Type B pancreatic cell (in vitro differentiated cells): Measurements from ENCODE around the gene TMEM11. TPM values are rescaled to one million over a fixed set of nuclear protein-coding genes. Genes with fewer than 3 reads are reported as not detected.

Experiments
- DNase-seq: peaks from one replicate; pipeline ENCODE4 v3.0.0; 2021; ENCODE audit warnings: mixed read lengths; ENCODE audit not compliant: unreplicated experiment; ENCODE audit errors: extremely low spot score
- H3K27ac Mint-ChIP-seq: 2 replicates; pipeline ENCODE4 v1.8.0; 2021; ENCODE audit warnings: mild to moderate bottlenecking, mixed read lengths
- H3K27me3 Mint-ChIP-seq: 2 replicates; pipeline ENCODE4 v1.8.0; 2021; ENCODE audit warnings: mixed read lengths
- H3K36me3 Mint-ChIP-seq: 2 replicates; pipeline ENCODE4 v1.8.0; 2021; ENCODE audit warnings: mixed read lengths
- H3K4me1 Mint-ChIP-seq: one replicate; pipeline ENCODE4 v1.8.0; 2021; ENCODE audit warnings: mixed read lengths; ENCODE audit not compliant: unreplicated experiment
- H3K4me3 Mint-ChIP-seq: 2 replicates; pipeline ENCODE4 v1.8.0; 2021; ENCODE audit warnings: mild to moderate bottlenecking, mixed read lengths
- H3K9me3 Mint-ChIP-seq: 2 replicates; pipeline ENCODE4 v1.8.0; 2021; ENCODE audit warnings: mixed read lengths
- total RNA-seq: library from RNA; stranded (reverse); gene quantifications from 2 replicates; pipeline ENCODE4 v1.2.1, GENCODE V29; 2021; ENCODE audit warnings: low replicate concordance
- TF ChIP-seq, protein P1 (sequence below): fragments of 200-600 bp; sonication (generic); conservative IDR thresholded peaks from 2 replicates; pipeline ENCODE4 v1.5.0; 2021; ENCODE audit warnings: antibody characterized with exemption, mild to moderate bottlenecking

The TMEM11 gene
- total RNA-seq, 1 donor from 2014 or later: 28.4 TPM

GRCh38 chr17:21252796-21253645, 39.1 kb upstream of the TMEM11 start, which contains the start of gene NATD1:
TSS of gene NATD1 (minus strand) at chr17:21253410. CDS start at chr17:21253264, 146 bp downstream.
- Mint-ChIP-seq H3K9me3 (no peaks in the 10 kb centered on the region), H3K27ac (peak within 1 kb of the TSS; percentile 75), H3K36me3 (no peaks in the 10 kb centered on the region), H3K27me3 (no peaks in the 10 kb centered on the region), H3K4me3 (peak within 1 kb of the TSS; percentile 86), H3K4me1 (peaks cover 9% of the 10 kb centered on the region)
- TF ChIP-seq, protein P1, sequence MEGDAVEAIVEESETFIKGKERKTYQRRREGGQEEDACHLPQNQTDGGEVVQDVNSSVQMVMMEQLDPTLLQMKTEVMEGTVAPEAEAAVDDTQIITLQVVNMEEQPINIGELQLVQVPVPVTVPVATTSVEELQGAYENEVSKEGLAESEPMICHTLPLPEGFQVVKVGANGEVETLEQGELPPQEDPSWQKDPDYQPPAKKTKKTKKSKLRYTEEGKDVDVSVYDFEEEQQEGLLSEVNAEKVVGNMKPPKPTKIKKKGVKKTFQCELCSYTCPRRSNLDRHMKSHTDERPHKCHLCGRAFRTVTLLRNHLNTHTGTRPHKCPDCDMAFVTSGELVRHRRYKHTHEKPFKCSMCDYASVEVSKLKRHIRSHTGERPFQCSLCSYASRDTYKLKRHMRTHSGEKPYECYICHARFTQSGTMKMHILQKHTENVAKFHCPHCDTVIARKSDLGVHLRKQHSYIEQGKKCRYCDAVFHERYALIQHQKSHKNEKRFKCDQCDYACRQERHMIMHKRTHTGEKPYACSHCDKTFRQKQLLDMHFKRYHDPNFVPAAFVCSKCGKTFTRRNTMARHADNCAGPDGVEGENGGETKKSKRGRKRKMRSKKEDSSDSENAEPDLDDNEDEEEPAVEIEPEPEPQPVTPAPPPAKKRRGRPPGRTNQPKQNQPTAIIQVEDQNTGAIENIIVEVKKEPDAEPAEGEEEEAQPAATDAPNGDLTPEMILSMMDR: no peak
- DNase-seq: peak; percentile 78

DNA sequence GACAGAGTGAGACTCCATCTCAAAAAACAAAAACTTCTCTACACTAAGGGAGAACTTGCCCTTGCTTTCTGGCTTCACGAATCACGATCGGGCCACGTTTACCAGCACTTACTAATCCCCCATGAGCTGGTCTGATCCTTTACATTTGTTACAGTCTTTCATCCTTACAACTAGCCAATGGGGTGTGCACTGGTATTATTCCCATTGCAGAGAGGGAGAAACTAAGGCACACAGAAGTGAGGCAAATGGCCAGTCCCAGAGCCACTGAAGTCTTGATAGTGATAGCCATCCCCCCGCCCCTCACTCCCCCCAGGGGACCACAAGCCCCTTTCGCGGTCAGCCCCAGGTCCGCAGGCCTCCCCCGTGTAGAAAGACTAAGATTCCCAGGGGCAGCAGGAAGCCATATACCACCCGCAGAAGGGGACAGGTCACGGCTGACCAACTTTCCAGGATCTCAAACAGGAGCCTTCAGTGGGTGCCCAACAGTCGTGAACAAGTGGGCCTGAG, 38.4 kb upstream of the TMEM11 start:
- peak overlapping the region; percentile 51 for H3K27ac Mint-ChIP-seq
- no peaks in the 10 kb centered on the region for H3K36me3 Mint-ChIP-seq
- TF ChIP-seq, protein P1: no peak
- peak overlapping the region; percentile 86 for H3K4me3 Mint-ChIP-seq
- no peaks in the 10 kb centered on the region for H3K9me3 Mint-ChIP-seq
- H3K27me3 Mint-ChIP-seq: no peaks in the 10 kb centered on the region
- no peak for DNase-seq
- peaks cover 9% of the 10 kb centered on the region for H3K4me1 Mint-ChIP-seq

DNA sequence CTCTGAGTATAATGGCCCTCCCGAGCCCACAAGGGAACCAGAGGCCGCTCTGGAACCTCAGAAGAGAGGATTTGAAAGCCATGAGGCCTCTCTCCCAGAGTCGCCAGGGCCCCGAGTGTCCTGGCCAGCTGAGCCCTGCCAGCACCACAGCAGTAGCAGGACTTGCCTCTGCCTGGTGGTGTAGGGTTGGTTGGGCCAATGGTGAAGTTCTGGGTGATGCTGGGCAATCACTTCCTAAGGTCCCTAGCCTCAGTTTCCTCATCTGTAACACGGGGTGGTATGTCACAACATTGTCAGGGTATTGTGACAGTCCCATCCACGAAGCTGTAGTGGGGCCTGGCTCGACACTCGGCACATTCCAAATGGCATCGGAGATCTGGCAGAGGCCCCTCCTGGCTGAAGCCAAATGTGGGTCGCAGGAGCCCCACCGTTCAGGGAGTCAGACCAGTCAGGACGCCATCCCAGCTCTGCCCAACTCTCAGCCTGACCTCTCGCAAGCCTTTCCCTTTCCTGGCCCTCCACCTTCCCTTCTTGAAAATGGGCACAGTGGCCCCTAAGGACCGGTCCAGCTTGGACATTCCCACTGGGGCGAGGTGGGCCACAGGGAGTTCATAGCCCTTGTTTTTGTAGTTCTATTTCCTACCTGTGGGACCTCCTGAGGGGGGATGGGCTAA, 37.5 kb upstream of the TMEM11 start:
- peak overlapping the region; percentile 86 for H3K4me3 Mint-ChIP-seq
- TF ChIP-seq, protein P1: no peak
- no peaks in the 10 kb centered on the region for H3K36me3 Mint-ChIP-seq
- H3K27ac Mint-ChIP-seq: no peak overlapping the region
- H3K9me3 Mint-ChIP-seq: no peaks in the 10 kb centered on the region
- DNase-seq: no peak
- no peaks in the 10 kb centered on the region for H3K27me3 Mint-ChIP-seq
- peaks cover 9% of the 10 kb centered on the region for H3K4me1 Mint-ChIP-seq

DNA sequence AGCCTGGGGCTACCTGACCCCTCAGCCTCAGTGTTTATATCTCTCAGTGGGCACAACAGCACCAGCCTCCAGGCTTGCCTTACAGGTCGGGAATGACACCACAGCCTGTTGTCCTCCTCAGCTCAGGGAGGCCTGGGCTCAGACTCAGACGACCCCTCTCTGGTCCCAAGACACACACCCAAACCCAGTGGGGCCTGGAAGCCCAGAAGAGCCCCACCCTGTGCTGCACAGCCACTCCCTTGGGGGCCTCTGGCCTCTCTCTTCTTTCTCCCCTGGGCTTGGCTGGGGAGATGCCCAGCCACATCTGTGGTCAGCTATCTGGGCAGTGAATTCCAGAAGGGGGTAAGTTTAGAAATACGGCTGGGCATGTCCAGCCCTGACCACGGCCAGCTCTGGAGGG, 36.9 kb upstream of the TMEM11 start:
- H3K4me3 Mint-ChIP-seq: peak overlapping the region; percentile 41
- H3K36me3 Mint-ChIP-seq: no peaks in the 10 kb centered on the region
- TF ChIP-seq, protein P1: no peak
- peaks cover 9% of the 10 kb centered on the region for H3K4me1 Mint-ChIP-seq
- no peaks in the 10 kb centered on the region for H3K9me3 Mint-ChIP-seq
- no peaks in the 10 kb centered on the region for H3K27me3 Mint-ChIP-seq
- no peak overlapping the region for H3K27ac Mint-ChIP-seq
- DNase-seq: no peak

DNA sequence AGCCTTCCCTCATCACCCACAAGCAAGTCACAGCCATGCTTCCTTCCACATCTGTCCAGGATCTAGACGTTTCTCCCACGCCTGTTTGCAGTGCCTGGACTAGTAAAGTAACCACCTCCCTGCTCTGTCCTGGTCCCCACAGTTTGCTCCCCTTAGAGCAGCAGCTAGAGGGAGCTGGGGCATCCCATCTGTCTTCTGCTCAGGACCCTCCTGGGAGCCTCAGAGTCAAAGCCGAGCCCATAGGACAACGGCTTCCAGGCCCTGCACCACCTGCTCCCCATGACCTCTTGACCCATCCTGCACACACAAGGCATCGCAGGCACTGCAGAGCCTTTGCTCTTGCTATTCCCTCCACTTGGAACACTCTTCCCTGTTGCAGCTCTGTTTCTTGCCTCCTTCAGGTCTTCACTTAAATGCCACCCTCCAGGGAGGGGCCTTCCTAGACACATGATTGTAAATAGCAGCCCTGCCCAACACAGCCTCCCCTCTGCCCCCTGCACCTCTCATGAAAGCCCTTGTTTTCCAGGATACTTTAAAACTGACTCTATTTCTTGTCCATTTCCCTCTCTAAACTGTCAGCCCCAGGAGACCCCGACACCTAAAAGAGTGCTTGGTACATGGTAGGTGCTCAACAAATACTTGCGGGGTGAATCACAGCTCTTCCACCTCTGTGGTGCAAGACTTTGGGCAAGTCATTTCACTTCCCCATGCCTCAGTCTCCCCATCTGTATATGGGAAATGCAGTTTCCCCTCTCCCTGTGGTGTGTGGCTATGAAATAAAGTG, 36.2 kb upstream of the TMEM11 start:
- Mint-ChIP-seq H3K4me3 (peak overlapping the region; percentile 12), H3K27ac (no peak overlapping the region), H3K9me3 (no peaks in the 10 kb centered on the region), H3K4me1 (peaks cover 9% of the 10 kb centered on the region), H3K27me3 (no peaks in the 10 kb centered on the region), H3K36me3 (no peaks in the 10 kb centered on the region)
- TF ChIP-seq, protein P1: no peak
- no peak for DNase-seq
